B cell (primary cell): Measurements from ENCODE around the gene ZYG11A.

ENCODE experiments used
- CTCF ChIP-seq: fragments of 200-600 bp; IDR thresholded peaks from one replicate; pipeline ENCODE4 v1.8.0; 2022; ENCODE audit warnings: antibody characterized with exemption, mild to moderate bottlenecking
- EZH2 ChIP-seq: IDR thresholded peaks from 2 replicates; pipeline ENCODE4 v1.6.1; 2012; ENCODE audit warnings: borderline replicate concordance, low read depth, mild to moderate bottlenecking, moderate library complexity, low read length; ENCODE audit not compliant: insufficient read depth, poor library complexity, severe bottlenecking

GRCh38 chr1:52919723-52920483 is 77.3 kb downstream of the ZYG11A start:
- no peak for TF ChIP-seq EZH2
- TF ChIP-seq CTCF: no peak
